Neural progenitor cell (in vitro differentiated cells): Measurements from ENCODE around the gene GSAP.

Experiments used
- EZH2phosphoT487 ChIP-seq: fragments of 200-600 bp; sonication (generic); IDR thresholded peaks from 2 replicates; pipeline ENCODE4 v1.6.1; 2017; ENCODE audit warnings: antibody characterized with exemption
- TF ChIP-seq, protein P1 (sequence below): fragments of 200-600 bp; sonication (generic); IDR thresholded peaks from 2 replicates; pipeline ENCODE4 v1.5.1; 2017; ENCODE audit warnings: antibody characterized with exemption, mild to moderate bottlenecking

- TF ChIP-seq, protein P1, sequence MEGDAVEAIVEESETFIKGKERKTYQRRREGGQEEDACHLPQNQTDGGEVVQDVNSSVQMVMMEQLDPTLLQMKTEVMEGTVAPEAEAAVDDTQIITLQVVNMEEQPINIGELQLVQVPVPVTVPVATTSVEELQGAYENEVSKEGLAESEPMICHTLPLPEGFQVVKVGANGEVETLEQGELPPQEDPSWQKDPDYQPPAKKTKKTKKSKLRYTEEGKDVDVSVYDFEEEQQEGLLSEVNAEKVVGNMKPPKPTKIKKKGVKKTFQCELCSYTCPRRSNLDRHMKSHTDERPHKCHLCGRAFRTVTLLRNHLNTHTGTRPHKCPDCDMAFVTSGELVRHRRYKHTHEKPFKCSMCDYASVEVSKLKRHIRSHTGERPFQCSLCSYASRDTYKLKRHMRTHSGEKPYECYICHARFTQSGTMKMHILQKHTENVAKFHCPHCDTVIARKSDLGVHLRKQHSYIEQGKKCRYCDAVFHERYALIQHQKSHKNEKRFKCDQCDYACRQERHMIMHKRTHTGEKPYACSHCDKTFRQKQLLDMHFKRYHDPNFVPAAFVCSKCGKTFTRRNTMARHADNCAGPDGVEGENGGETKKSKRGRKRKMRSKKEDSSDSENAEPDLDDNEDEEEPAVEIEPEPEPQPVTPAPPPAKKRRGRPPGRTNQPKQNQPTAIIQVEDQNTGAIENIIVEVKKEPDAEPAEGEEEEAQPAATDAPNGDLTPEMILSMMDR, result no peak
- no peak for TF ChIP-seq EZH2phosphoT487
These were observed 26.5 kb upstream of the GSAP start for GRCh38 chr7:77442636-77443035.
